HEK293T (cell line): ENCODE measurements around the gene RAB28.

Source experiments
- ELF4 ChIP-seq: fragments of 450-650 bp; IDR thresholded peaks from 2 replicates; pipeline ENCODE4 v1.6.1; 2017; ENCODE audit warnings: antibody characterized with exemption
- FOXA1 ChIP-seq: fragments of 450-650 bp; IDR thresholded peaks from 2 replicates; pipeline ENCODE4 v1.6.1; 2016; ENCODE audit warnings: mild to moderate bottlenecking
- FOXK2 ChIP-seq: fragments of 450-650 bp; IDR thresholded peaks from 2 replicates; pipeline ENCODE4 v1.6.1; 2016; ENCODE audit warnings: mild to moderate bottlenecking
- FOXM1 ChIP-seq: fragments of 450-650 bp; IDR thresholded peaks from 2 replicates; pipeline ENCODE4 v1.6.1; 2017; ENCODE audit warnings: mild to moderate bottlenecking, borderline replicate concordance

DNA sequence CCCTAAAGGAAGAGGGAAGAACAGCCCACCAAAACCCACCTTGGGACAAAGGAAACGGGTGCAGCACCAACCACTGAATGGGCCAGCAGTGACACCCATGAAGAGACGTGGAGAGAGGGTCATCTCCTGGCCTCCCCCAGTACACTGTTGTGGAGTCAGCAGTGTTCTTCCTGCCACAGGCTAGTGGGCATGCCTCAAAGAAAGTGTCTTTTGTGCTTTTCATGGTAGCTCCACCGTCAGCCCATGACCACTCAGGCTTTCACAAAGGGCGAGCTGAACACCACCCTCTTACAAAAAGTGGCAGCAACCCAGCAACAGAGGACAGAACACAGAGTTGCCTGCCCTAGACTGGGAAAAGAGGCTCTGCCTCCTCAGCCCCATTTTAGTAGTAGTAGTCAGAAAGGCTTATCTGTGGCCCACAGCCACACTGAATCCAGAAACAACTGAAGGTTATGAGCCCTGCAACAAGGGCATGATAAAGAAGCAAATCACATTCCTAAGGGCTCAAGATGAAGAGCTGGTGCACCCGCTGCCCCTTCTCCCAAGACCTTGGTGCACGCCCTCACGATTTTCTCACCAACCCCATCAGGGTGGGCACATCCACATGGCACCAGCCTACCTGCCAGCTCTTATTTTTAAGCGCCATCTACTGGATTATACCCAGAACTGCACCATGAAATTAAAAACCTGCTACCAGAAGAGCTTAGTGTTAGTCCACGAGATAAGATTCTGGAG is 53.1 kb downstream of the RAB28 start:
- TF ChIP-seq FOXK2 (no peak), FOXA1 (no peak), ELF4 (no peak), FOXM1 (no peak)
